GM18498 (cell line): ENCODE measurements around the gene SNX11.
A peak's percentile ranks its signal among the peaks of the same experiment; 100 is the strongest.

ENCODE experiments used
- ATAC-seq: cut with Tn5 transposase; IDR thresholded peaks from one replicate; pipeline ENCODE4 v1.9.1; 2021; ENCODE audit warnings: mild to moderate bottlenecking, moderate library complexity; ENCODE audit not compliant: unreplicated experiment

Gene SNX11

GRCh38 chr17:48095611-48096010 lies 12.0 kb upstream of the SNX11 start:
- no peak for ATAC-seq

- no peak for ATAC-seq
These were observed 7.4 kb upstream of the SNX11 start for GRCh38 chr17:48100160-48100559.

DNA sequence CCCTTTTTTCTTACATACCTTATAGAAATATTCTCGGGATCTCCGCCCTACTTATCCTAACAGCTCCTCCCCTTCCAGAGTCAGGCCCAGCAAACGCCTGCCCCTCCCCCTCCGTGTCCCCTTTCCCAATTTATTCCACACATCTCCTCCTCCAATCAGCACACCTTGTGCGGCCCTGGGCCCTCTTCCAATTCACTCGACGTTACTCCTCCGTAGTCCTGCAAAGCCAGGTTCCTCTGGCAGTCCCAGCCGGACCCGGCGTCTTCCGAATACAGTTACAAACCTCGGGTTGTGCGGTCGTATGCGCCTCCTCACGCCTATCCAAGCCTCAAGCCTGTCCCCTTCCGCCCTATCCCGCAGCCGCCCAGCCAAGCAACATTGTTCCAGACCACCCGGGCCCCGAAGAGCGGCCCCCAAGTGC lies 7.0 kb upstream of the SNX11 start:
- ATAC-seq = no peak

GRCh38 chr17:48101012-48101720 lies 6.4 kb upstream of the SNX11 start, which contains the start of gene CBX1:
CBX1 (minus strand) TSS chr17:48101478; CDS start chr17:48077004, 24,474 bp downstream.
- ATAC-seq = peak; percentile 88

- ATAC-seq = no peak
These were observed 5.4 kb upstream of the SNX11 start for GRCh38 chr17:48102043-48102750.

DNA sequence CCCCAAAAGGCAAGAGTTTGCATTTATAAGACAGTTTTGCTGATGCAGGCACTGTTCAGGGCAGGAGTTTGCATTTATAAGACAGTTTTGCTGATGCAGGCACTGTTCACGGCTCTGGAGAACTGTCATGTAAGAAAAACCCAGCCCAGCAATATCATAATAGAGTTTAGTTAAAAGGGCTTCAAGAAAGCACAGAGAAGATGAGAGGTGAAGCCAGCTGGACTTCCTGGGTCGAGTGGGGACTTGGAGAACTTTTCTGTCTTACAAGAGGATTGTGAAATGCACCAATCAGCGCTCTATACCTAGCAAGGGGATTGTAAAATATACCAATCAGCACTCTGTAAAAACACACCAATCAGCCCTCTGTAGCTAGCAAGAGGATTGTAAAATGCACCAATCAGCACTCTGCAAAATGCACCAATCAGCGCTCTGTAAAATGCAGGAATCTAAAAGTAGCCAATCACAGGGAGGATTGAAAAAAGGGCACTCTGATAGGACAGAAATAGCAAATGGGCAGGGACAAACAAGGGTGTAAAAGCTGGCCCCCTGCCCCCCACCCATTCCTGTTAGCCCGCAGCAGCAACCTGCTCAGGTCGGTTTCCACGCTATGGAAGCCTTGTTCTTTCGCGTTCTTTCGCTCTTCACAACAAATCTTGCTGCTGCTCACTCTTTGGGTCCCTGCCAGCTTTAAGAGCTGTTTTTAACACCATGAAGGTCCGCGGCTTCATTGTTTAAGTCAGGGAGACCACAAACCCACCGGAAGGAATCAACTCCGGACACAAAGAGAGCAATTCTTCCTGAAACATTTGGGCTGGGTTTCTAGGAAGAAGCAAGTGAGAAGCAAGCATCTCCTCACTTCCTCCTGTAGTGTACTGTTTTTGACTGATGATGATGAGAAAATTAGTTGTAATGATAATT lies 4.5 kb upstream of the SNX11 start:
- ATAC-seq = no peak

GRCh38 chr17:48104440-48104839 lies 3.1 kb upstream of the SNX11 start:
- ATAC-seq = no peak

- no peak for ATAC-seq
These were observed 797 bp upstream of the SNX11 start for GRCh38 chr17:48106802-48107136.

GRCh38 chr17:48110761-48111160 lies 3.2 kb downstream of the SNX11 start:
- no peak for ATAC-seq

- no peak for ATAC-seq
These were observed 4.3 kb downstream of the SNX11 start for GRCh38 chr17:48111937-48112241.

DNA sequence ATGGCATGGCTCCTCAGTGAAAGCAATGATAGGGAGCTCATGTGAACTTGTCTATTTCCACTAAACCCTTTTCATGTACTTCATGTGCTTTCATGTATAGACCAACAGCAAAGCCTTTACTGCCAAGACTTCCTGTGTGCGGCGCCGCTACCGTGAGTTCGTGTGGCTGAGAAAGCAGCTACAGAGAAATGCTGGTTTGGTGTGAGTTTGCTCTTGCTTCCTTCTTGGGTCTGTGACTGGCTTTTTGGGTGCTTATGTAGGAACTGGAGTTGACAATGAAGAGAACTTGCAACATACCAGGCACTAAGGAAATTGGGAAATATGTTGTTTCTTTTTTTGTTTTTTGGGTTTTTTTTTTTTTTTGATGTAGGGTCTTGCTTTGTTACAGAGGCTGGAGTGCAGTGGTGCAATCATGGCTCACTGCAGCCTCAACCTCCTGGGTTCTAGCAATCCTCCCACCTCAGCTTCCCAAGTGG lies 5.7 kb downstream of the SNX11 start:
- ATAC-seq = peak; percentile 41

DNA sequence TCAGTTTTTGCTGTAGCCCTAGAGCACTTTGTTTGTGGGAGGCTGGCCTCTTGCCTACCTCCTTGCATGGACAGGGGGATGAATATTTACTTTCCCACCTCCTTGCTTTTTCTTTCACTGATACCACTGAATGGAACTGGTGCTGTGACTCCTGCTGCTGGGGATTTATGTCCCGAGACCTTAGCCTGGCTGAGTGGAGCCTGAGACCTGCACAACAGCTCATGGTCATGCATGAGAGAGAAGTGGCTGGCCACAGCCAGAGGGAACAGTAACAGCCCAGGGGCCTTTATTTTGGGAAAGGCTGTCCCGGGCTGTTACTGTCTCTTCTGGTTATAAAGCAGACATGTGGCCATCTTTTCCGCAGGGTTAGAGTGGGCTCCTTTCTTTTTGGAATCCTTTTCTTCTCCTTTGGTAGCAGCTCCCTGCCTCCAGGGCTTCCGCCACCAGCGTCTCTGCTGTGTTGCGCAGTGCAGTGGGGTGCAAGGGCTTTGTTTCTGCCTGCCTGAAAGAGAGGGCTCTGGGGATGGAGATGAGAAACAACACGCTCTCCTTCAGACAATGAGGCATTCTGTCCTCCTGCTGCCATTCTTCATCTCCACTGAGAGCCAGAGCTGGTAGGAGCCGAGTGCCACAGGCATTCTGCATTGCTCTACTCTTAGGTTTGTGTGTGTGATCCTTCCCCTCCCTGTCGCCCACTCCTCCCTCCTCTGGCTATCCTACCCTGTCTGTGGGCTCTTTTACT lies 14.5 kb downstream of the SNX11 start:
- no peak for ATAC-seq

DNA sequence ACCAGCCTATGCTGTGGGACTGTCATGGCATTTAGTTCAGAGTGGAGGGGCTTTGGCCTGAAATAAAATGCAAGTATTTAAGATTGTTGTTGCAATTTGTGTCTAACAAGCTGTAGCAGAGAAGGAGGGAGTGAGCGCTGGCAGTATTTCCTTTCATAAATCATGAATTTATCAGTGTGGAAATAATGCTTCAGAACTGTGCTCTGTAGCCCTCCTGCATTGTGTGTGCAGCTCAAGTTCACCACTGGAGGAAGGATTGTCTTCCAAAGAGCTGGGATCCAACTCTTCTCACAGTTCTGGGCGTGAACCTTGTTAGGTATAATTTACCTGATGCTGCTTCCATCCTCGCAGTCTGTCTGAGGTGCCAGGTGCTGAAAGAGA lies 15.1 kb downstream of the SNX11 start:
- no peak for ATAC-seq

DNA sequence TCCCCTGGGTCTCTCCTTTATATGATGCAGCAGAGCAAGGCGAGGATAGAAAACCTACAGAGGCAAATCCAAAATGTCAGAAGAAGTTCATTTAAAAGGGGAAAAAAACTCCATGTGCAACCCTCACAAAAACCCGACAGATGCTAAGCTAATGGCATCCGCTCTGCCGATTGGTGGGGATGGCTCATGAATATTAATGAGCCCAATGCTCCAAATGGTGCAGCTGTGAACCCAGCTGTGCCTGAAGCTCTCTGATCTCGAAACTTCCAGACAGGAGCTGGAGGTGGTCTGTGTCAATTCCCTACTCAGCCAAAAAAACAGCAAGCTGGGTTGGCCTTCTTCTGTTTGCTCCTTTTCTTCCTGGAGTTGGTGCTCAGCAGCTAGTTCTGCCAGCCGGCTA lies 15.5 kb downstream of the SNX11 start:
- no peak for ATAC-seq

DNA sequence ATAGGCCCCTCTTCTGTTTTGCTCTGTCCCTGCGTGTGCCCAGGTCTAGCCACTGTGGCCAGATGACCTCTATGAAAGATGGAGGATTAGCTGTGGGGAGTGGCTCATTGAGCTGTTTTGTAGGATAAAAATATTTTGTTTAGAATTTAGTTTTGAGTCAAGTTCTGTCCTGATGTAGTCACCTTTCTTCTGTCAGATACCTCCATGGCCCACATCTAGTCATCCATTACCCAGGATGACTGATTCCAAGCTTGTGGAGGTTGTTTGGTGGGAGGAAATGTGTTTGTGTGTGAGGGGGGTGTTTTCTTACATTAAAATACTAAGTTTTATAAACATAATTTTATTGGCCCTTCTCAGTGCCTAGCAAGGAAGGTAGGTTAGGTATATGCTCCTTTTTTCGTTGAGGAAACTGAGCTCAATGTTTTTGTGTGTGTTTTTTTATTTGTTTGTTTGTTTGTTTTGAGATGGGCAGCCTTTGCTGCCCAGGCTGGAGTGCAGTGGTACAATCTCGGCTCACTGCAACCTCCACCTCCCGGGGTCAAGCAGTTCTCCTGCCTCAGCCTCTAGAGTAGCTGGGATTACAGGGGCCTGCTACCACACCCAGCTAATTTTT lies 16.3 kb downstream of the SNX11 start:
- no peak for ATAC-seq

DNA sequence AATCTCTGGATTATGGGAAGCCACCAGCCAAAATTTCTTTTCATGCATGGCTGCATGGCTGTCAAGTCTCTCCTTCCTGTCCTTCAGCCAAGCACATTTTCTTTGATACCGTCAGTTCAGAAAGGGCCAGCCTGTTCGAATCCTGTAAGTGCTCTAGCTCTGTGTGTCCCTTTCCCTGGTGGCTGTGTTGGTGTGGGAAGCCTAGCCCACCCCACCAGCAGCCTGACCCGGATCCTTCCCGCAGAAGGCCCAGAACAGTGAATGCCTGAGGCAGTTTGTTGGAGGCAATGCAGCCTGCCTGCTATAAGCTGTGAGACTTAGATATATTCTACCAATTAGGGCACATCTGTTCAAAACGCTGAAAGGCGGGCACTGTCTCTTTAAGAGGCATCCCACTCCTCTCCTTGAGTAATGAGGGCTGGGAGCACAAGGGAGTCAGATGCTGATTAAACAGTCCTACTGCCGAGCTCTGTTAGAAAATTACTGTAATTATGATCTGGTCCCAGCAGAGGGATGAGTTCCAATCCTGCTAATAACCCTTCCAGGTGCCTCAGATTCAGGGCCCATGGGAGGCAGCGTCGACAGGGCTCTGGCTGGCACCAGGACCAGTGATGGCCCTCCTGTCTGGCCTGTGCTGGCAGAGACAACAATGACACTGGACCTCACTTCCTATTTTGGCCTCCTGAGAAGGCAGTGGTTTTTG lies 18.4 kb downstream of the SNX11 start:
- no peak for ATAC-seq

DNA sequence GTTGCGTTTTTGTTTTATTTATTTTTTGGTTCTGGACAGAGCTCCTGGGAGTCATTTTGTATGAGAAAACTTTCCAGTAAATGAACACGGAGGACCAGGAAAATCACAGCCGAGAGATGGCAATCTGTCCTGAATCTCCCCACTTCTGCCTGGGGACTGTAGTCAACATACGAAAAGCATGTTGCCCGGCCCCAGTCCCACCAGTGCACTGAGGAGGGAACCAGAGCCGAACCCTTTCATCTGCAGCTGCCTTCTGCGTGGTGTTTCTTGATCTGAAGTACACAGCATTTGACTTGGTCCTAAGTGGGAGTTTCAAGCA lies 18.9 kb downstream of the SNX11 start:
- ATAC-seq = no peak

DNA sequence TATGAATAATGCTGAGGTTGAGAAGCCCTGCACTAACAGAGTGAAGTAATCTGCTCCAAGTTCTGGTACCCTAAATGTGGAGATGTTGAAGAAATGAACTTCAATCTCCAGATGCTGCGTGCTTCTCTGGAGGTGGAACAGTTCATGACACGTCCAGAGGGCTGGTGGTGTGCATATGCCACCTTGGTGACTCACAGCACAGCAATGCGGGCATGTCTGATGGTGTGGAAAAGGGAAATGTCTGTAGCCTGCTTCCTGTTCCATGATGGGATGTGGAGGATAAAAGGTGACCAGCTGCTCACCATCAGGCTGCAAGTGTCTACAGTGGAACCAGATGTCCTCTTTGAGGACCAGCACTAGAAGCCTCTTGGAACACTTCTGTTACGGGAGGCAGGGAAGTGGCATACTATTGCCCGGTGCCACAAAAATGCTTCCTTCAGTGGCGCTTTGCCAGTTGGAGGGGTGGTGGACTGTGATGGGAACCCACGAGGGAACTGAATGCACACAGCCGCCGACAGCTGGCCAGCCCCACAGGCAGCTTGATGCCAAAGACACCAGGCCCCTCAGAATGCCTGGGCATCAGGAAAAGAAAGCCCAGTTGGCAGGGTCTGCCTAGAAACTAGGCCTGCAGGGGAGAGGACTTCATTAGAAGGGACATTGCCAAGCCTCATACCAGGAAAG lies 19.9 kb downstream of the SNX11 start:
- no peak for ATAC-seq

GRCh38 chr17:48128400-48128799 lies 20.8 kb downstream of the SNX11 start:
- ATAC-seq = no peak

- ATAC-seq = no peak
These were observed 22.4 kb downstream of the SNX11 start for GRCh38 chr17:48129981-48130380.
